ENCODE results near the gene TSPAN7. TPM values are rescaled to one million over a fixed set of nuclear protein-coding genes. Genes with fewer than 3 reads are reported as not detected.

Gene TSPAN7
- total and polyA plus RNA-seq, 10 donors, result 7.2 to 158 (median 58.5) TPM

DNA sequence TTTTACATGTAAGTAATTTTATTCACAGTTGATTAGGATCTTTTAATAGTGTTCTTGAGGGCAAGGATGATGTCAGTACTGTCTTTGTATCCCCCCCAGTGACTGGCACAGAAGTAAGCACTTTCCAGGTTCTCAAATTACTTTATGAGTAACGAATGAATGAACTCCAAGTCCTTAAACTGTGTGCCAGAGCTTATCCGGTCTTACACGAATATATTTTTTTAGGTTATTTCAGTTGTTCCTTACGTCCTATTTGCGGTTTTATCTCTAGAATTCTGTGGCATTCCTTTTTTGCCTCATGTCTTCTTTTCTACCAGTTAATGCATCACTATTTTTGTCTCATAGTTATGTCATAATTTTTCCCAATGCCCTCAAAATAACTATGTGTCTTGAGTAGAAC, 133.1 kb downstream of the TSPAN7 start:
- WGBS, 5 donors, result 75 to 95% (median 85%) methylated on average over 5 of the region's 5 CpGs
- Histone ChIP-seq H3K27ac (no peak overlapping the region), H3K4me3 (no peak overlapping the region), H3K27me3 (replicated peaks in 1 of 7) (peaks cover 0 to 6% (median 0%) of the 10 kb centered on the region in 7 donors), H3K36me3 (no peaks in the 10 kb centered on the region), H3K4me1 (no peaks in the 10 kb centered on the region), H3K9me3 (no peaks in the 10 kb centered on the region)
- TF ChIP-seq POLR2A (IDR thresholded peaks at IDR 0.05) (no peak), POLR2AphosphoS5 (IDR thresholded peaks at IDR 0.05) (no peak), CTCF (IDR thresholded peaks at IDR 0.05 in 8 of 11, conservative IDR thresholded peaks at IDR 0.05 in 3 of 11) (no peak)
- DNase-seq, result no peak
- intact Hi-C loops (cut with DNase I; ENCODE audit: low total_unique reads), result no loop called here

GRCh38 chrX:38697461-38697860, 136.1 kb downstream of the TSPAN7 start:
- H3K36me3 ChIP-seq, result no peaks in the 10 kb centered on the region
- H3K27me3 ChIP-seq (replicated peaks in 1 of 7), result peaks cover 0 to 6% (median 0%) of the 10 kb centered on the region in 7 donors
- WGBS, 5 donors, result 64 to 92% (median 86%) methylated on average over 3 of the region's 3 CpGs
- TF ChIP-seq CTCF (IDR thresholded peaks at IDR 0.05 in 8 of 11, conservative IDR thresholded peaks at IDR 0.05 in 3 of 11) (no peak), POLR2AphosphoS5 (IDR thresholded peaks at IDR 0.05) (no peak), POLR2A (IDR thresholded peaks at IDR 0.05) (no peak)
- H3K27ac ChIP-seq, result no peak overlapping the region
- intact Hi-C loops (cut with DNase I; ENCODE audit: low total_unique reads), result no loop called here
- DNase-seq, result no peak
- H3K9me3 ChIP-seq, result no peaks in the 10 kb centered on the region
- no peaks in the 10 kb centered on the region for H3K4me1 ChIP-seq
- no peak overlapping the region for H3K4me3 ChIP-seq

- Histone ChIP-seq H3K27me3 (replicated peaks in 1 of 7) (peaks cover 0 to 6% (median 0%) of the 10 kb centered on the region in 7 donors), H3K27ac (peak overlapping the region in 1 of 8 donors; percentile 21), H3K4me1 (no peaks in the 10 kb centered on the region), H3K4me3 (no peak overlapping the region), H3K9me3 (no peaks in the 10 kb centered on the region), H3K36me3 (no peaks in the 10 kb centered on the region)
- WGBS, 5 donors, result 61 to 86% (median 69%) methylated on average over 3 of the region's 3 CpGs
- intact Hi-C loops (cut with DNase I; ENCODE audit: low total_unique reads), result no loop called here
- no peak for TF ChIP-seq POLR2A (IDR thresholded peaks at IDR 0.05)
- TF ChIP-seq POLR2AphosphoS5 (IDR thresholded peaks at IDR 0.05), result no peak
- no peak for TF ChIP-seq CTCF (IDR thresholded peaks at IDR 0.05 in 8 of 11, conservative IDR thresholded peaks at IDR 0.05 in 3 of 11)
- DNase-seq, result no peak
Observed at GRCh38 chrX:38699121-38699520, 137.8 kb downstream of the TSPAN7 start.

GRCh38 chrX:38699696-38700095, 138.4 kb downstream of the TSPAN7 start:
- Histone ChIP-seq H3K4me1 (no peaks in the 10 kb centered on the region), H3K27ac (peak overlapping the region in 1 of 8 donors; percentile 21), H3K36me3 (no peaks in the 10 kb centered on the region), H3K4me3 (no peak overlapping the region), H3K27me3 (replicated peaks in 1 of 7) (peaks cover 0 to 6% (median 0%) of the 10 kb centered on the region in 7 donors), H3K9me3 (no peaks in the 10 kb centered on the region)
- DNase-seq, result no peak
- intact Hi-C loops (cut with DNase I; ENCODE audit: low total_unique reads), result no loop called here
- TF ChIP-seq POLR2A (IDR thresholded peaks at IDR 0.05) (no peak), POLR2AphosphoS5 (IDR thresholded peaks at IDR 0.05) (no peak), CTCF (IDR thresholded peaks at IDR 0.05 in 8 of 11, conservative IDR thresholded peaks at IDR 0.05 in 3 of 11) (no peak)
- WGBS, 5 donors, result 31 to 44% (median 34%) methylated on average over 1 of the region's 1 CpG

Measured in spleen (tissue), 11 donors.